GM12801 (cell line): ENCODE results near the gene DAB2IP.

Experiments
- CTCF ChIP-seq: IDR thresholded peaks from one replicate; pipeline ENCODE4 v1.5.1; 2011; ENCODE audit warnings: control low read depth; ENCODE audit not compliant: insufficient read length; ENCODE audit errors: extremely low read depth

Gene DAB2IP

GRCh38 chr9:121790841-121791240 lies 139.4 kb downstream of the DAB2IP start:
- no peak for TF ChIP-seq CTCF

GRCh38 chr9:121797081-121797480 lies 145.6 kb downstream of the DAB2IP start:
- TF ChIP-seq CTCF, result no peak

- no peak for TF ChIP-seq CTCF
Measured at GRCh38 chr9:121798941-121799340, 147.5 kb downstream of the DAB2IP start.

- no peak for TF ChIP-seq CTCF
Measured at GRCh38 chr9:121800376-121800775, 148.9 kb downstream of the DAB2IP start.

GRCh38 chr9:121801579-121801978 lies 150.1 kb downstream of the DAB2IP start:
- TF ChIP-seq CTCF, result no peak

GRCh38 chr9:121802753-121803152 lies 151.3 kb downstream of the DAB2IP start:
- no peak for TF ChIP-seq CTCF

GRCh38 chr9:121807069-121807822 lies 155.8 kb downstream of the DAB2IP start:
- no peak for TF ChIP-seq CTCF
